ENCODE data around the gene INPP5A.

DNA sequence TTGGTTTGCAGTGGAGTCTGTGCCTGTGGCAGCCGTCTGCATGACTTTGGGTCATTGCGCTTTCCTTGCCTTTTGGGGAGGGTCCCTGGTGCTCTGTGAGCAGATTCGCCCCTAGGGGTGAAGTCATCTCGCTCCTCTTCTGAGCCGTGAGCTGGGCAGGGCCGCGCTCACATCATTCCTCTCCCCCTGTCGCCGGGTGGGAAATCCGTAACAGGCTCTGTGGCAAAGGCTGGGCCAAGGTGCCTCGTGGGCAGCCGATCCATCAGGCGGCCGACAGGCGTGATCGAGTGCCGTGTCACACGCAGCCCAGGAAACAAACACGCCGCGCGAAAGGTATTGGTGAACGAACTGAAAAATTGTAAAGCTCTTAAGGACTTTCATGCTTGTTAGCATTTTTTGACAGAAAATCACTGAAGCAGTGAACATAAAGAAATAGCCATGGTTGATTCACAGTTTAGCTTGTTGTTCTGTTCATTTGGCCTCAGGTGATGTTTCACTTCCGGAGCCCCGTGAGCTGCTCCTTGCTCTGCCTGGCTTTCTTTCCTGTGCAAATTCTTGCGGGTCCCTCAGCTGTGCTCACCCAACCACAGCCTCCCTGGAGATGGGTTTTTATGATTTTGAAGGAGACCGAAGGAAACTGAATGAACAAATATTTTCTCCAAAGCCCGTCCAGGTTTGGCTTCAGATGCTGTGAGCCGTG is 126.2 kb downstream of the INPP5A start:
- TF ChIP-seq, protein P1, sequence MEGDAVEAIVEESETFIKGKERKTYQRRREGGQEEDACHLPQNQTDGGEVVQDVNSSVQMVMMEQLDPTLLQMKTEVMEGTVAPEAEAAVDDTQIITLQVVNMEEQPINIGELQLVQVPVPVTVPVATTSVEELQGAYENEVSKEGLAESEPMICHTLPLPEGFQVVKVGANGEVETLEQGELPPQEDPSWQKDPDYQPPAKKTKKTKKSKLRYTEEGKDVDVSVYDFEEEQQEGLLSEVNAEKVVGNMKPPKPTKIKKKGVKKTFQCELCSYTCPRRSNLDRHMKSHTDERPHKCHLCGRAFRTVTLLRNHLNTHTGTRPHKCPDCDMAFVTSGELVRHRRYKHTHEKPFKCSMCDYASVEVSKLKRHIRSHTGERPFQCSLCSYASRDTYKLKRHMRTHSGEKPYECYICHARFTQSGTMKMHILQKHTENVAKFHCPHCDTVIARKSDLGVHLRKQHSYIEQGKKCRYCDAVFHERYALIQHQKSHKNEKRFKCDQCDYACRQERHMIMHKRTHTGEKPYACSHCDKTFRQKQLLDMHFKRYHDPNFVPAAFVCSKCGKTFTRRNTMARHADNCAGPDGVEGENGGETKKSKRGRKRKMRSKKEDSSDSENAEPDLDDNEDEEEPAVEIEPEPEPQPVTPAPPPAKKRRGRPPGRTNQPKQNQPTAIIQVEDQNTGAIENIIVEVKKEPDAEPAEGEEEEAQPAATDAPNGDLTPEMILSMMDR (IDR thresholded peaks at IDR 0.05; ENCODE audit: insufficient read depth, low read length) = no peak
- TF ChIP-seq POLR2AphosphoS5 (IDR thresholded peaks at IDR 0.05; ENCODE audit: low read depth) (no peak; the same call in 1 of the 2 replicates), SPI1 (IDR thresholded peaks at IDR 0.05; ENCODE audit: borderline replicate concordance, low read depth) (no peak), GABPA (IDR thresholded peaks at IDR 0.05; ENCODE audit: low read depth) (no peak)
- TF ChIP-seq, protein P2, sequence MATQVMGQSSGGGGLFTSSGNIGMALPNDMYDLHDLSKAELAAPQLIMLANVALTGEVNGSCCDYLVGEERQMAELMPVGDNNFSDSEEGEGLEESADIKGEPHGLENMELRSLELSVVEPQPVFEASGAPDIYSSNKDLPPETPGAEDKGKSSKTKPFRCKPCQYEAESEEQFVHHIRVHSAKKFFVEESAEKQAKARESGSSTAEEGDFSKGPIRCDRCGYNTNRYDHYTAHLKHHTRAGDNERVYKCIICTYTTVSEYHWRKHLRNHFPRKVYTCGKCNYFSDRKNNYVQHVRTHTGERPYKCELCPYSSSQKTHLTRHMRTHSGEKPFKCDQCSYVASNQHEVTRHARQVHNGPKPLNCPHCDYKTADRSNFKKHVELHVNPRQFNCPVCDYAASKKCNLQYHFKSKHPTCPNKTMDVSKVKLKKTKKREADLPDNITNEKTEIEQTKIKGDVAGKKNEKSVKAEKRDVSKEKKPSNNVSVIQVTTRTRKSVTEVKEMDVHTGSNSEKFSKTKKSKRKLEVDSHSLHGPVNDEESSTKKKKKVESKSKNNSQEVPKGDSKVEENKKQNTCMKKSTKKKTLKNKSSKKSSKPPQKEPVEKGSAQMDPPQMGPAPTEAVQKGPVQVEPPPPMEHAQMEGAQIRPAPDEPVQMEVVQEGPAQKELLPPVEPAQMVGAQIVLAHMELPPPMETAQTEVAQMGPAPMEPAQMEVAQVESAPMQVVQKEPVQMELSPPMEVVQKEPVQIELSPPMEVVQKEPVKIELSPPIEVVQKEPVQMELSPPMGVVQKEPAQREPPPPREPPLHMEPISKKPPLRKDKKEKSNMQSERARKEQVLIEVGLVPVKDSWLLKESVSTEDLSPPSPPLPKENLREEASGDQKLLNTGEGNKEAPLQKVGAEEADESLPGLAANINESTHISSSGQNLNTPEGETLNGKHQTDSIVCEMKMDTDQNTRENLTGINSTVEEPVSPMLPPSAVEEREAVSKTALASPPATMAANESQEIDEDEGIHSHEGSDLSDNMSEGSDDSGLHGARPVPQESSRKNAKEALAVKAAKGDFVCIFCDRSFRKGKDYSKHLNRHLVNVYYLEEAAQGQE (IDR thresholded peaks at IDR 0.05; ENCODE audit: insufficient replicate concordance, low read depth) = no peak
